Breast epithelium (tissue), 3 donors: Measurements from ENCODE around the gene LPP.

ENCODE experiments used
- CTCF ChIP-seq, 3 donors: fragments of 450-650 bp; IDR thresholded peaks; one replicate each; pipeline ENCODE4 v1.5.1; 2016 to 2017; ENCODE audit warnings: antibody characterized with exemption in 3 of 3, mild to moderate bottlenecking in 3 of 3, moderate library complexity in 3 of 3
- POLR2A ChIP-seq: fragments of 450-650 bp; IDR thresholded peaks from one replicate; pipeline ENCODE4 v1.6.1; 2016; ENCODE audit warnings: antibody characterized with exemption, mild to moderate bottlenecking, moderate library complexity

- TF ChIP-seq CTCF (IDR thresholded peaks at IDR 0.05) (no peak), POLR2A (no peak)
Measured at GRCh38 chr3:188148318-188148717, 5.6 kb upstream of the LPP start.
